Right lung (tissue), 5 donors: ENCODE data around the gene IPO7. TPM values are rescaled to one million over a fixed set of nuclear protein-coding genes. Genes with fewer than 3 reads are reported as not detected.
"Not testable (repeated sequence)": the region's sequence is repeated elsewhere in the genome, so short reads cannot be mapped to it uniquely, and the experiment has no call there.

Experiments used
- DNase-seq, 2 donors: peaks; one replicate each; pipeline ENCODE4 v3.0.0-alpha.2; 2013
- polyA plus RNA-seq, 5 donors: library from polyadenylated mRNA; unstranded; fragments of 120-200 nt; gene quantifications; one replicate each; pipeline versions ENCODE4 v1.2.1 to v1.2.3, GENCODE V29; 2013; ENCODE audit warnings: inconsistent platforms in 1 of 5, low replicate concordance in 1 of 5; ENCODE audit not compliant: insufficient read length in 5 of 5, insufficient read depth in 1 of 5

The IPO7 gene
- polyA plus RNA-seq, 5 donors, result 72.5 to 103 (median 98.9) TPM

DNA sequence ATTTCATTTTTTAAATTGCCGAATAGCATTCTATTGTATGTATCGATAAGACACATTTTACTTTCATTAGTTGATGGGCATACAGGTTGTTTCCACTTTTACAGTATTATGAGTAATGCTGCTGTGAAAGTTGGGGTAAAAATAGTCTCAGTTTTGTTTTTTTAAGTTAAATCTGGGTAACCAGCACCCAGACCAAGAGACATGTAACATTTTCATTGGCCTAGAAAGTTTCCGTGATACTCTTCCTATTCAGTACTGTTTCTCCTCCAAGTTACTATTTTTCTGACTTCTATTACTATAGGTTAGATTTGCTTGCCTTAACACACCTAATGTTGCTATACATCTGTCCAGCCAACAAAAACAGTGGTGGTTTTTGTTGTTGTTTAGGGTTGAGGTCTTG, 12.3 kb downstream of the IPO7 start:
- DNase-seq, result no peak

DNA sequence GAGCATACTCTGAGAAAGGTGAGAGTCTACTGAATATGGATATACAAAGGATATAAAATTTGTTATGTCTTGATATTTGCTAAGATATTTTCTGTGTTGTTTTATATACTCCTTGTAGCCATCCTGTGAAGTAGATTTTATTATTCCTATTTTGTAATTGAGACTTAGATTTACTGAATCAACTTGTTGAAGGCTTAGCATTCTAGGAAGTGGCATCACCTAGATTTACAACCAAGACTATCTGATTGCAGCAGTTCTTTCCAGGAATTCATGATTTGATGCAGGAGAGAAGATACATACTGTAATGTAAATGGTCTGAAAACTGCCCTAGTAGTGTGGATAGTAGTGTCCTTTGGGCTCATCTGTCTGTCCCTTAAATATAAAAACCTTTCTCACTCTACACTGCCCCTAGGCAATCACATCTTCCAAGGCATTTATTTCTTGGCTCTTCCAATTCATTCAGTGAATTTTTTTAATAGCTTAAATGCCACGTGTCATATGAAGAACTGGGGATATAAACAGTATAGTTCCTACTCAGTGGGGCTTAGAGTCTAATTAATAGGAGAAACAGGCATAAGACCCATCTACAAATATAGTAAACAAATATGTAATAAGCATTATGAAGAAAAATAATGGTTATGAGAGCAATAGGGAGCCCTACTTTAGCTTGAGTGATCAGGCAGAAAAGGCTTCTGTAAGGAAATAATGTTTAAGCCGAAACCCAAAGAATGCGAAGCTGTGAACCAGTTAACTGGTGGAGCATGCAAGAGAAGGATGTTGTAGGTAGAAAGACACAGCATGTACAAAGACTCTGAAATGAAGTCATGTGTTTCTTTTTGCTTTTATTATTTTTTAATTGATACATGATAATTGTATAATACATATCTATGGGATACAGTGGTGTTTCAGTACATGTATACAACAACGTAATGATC, 13.6 kb downstream of the IPO7 start:
- DNase-seq, result no peak

DNA sequence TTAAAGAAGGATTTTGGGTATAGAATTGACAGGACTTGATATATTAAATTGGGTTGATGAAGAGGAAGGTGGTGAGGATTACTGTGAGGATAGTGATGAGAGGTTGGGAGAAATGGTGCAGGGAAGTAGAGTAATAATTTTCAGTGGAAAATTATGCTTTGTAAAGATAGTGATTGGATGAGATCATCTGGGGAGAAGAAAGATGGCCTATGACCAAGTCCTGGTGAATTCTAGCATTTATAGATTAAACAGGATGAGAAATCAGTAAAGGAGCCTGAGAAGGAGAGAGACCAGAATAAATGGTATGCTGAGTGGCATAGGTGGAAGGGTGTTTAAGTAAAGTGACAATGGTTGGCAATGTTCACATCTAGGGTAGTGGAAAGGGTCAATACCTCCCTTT, 15.0 kb downstream of the IPO7 start:
- no peak for DNase-seq

DNA sequence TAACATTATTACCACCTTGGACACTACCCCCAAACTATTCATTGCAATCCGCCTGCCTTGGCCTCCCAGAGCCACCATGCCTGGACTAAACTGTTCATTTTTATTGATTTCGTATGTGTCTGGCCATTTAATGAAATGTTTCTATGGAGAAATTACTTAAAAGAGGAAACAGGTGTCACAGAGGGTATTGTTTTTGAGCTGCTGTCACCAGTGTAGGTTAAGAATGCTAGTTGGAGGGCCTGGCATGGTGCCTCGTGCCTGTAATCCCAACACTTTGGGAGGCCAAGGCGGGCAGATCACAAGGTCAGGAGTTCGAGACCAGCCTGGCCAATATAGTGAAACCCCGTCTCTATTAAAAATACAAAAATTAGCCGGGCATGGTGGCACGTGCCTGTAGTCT, 17.4 kb downstream of the IPO7 start:
- DNase-seq, result not testable (repeated sequence)

DNA sequence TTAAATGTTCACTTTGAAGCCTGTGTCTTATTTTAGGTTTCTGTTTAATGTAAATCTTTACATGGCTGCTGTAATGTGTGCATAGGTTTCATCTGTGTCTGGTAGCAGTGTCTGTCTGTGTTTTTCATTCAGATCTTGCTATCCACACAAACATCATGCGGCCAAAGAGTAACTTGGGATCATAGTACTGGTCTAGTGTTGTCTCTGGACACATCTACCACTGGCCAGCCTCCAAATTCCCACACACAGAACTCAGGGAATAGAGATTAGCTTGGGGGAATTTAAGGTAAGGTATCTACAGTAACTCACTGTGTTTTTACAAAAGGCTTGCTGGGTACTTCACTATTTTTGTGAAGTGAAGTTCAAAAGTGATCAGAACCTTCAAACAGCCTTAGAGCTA, 44.3 kb downstream of the IPO7 start:
- DNase-seq, result no peak

DNA sequence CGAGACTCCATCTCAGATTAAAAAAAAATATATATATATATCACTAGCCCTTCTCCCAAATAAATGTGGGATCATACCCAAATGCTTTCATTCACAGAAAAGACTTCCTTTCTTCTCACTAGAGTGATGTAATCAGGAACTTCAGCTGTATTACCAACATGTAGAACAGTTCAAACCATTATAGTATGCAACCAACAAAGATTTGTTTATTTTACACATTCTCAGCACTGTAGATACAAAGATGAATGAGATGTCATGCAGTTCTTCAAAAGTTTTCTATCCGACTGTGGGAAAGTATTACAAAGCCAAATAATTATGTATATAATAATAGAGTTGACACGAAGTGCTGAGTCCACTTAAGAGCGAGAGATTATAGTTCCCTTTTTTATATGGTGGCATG, 54.2 kb downstream of the IPO7 start:
- no peak for DNase-seq

DNA sequence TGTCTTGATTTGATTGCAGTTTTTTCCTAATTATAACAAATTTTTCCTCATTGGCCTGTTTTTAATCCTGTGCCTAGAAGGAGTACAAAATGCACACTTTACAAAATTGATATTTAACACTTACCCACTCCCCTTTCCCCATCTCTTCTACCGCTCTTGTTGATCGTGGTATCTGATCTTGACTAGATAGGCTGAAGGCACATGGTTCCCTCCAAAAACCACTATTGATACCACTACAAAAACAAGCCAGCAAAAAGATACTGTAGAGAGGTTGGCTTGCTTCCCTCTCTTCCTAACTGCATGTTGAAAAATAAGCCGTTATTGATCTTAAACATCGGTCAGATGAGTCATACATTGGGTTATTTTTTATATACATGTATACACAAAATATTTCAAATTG, 61.8 kb downstream of the IPO7 start:
- no peak for DNase-seq

DNA sequence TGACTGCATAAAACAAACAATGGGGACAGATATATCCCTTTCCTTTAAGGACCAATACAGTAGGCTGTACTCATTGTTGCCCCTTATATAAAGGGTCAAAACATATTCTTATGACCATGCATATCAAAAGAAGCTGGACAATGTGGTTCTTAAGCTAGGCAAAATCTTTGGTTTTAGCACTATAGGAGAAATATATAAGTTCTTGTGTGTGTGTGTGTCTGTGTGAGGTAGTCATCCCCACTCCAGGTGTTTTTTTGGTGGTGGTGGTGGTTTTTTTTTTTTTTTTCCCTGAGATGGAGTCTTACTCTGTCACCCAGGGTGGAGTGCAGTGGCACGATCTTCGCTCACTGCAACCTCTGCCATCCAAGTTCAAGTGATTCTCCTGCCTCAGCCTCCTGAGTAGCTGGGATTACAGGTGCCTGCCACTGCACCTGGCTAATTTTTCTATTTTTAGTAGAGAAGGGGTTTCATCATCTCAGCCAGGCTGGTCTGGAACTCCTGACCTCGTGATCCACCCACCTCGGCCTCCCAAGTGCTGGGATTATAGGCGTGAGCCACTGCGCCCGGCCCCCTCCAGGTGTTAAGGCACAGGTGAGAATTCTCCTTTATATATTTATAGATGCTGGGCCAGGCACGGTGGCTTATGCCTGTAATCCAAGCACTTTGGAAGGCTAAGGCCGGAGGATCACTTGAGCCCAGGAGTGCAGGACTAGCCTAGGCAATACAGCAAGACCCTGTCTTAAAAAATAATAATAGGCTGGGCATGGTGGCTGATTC, 64.3 kb downstream of the IPO7 start:
- no peak for DNase-seq

DNA sequence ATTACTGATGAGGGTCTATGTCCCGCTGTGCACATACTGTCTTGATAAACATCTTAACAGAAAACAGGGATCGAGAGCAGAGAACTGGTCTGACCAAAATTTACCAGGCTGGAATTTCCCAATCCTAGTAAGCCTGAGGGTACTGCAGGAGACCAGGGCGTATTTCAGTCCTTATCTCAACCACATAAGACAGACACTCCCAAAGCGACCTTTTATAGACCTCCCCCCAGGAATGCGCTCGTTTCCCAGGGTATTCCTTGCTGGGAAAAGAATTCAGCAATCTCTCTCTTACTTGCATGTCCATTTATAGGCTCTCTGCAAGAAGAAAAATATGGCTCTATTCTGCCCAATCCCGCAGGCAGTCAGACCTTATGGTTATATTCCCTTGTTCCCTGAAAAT, 67.6 kb downstream of the IPO7 start:
- not testable (repeated sequence) for DNase-seq

DNA sequence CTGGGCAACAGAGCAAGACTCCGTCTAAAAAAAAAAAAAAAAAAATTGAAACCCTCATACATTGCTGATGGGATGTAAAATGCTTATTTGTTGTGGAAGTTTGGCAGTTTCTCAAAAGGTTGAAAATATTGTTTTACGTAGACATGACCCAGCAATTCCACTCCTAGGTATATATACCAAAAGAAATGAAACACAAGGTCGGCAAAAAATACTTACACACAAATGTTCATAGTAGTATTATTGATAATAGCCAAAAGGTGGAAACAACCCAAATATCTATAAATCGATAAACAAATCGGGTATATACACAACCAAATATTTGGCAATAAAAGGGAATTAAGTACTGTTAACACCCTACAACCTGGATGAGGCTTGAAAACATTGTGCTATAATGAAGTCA, 71.3 kb downstream of the IPO7 start:
- DNase-seq, result no peak

DNA sequence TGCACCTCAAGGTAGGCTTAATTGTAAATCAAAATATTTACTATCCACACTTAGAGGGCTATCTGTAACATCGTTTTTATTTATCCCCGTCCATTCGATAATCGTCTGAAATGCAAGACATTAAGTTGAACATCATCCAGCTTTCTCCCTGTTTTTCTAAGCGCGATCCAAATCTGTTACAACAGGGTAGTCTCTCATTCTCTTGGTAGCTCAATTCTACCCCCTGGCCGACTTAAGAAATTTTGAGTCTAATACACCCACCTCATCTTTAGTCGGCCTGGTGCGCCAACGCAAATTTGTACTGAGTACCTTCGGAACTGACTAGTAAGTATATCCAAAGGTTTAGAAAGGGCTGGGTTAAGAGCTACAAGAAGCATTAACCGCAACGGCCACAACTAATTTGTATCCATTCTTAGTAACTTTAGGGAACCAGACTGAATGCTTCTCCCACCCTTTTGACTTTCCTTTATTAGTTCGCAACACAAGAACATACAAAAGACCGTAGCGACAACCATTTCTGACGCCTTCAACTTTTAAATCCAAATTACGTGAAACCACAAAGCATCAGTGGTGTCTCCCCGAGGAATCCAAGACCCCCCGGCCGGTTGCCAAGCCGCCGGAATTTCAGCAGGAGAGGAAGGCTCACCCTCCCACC, 75.3 kb downstream of the IPO7 start:
- DNase-seq, result peak; percentile 65

DNA sequence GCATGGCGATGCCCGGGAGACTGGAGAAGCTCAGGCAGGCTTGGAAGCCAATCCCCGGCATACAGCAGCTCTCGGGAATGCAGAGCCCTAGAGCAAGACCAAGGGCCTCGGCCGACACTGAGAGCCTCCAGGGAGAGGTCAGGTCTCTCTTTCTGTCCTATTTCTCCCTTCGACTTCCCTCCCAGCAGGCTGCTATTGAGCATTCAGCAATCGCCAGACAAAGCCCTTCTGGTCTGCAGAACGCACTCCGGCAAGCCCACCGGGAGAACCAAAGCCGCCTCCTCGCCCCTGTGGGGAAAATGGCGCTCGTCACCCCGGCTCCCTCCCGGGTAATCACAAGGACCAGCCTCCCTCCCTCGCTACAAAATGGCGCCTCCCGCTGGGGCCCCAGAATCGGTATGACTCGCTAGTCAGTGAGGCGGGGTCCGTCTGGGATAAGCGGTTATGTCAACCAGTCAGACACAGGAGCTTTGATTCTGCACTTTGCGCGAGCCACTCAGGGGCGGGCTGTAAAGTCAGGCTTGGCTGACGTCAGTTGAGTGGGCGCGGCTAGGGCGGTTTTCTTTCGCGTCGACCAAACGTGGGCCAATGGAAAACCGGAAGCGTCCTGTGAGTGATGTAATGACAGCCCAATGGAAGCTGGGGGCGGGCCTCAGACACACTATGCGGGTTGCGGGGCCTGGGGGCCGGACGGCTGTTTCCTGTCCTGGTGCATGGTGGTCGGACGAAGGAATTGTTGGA, 76.0 kb downstream of the IPO7 start, which contains the start of gene ZNF143:
TSS of gene ZNF143 (plus strand) at position 691 of the 741 bp plus-strand sequence. CDS start 10,297 bp downstream, outside the sequence.
- DNase-seq, result peak; percentile 100

DNA sequence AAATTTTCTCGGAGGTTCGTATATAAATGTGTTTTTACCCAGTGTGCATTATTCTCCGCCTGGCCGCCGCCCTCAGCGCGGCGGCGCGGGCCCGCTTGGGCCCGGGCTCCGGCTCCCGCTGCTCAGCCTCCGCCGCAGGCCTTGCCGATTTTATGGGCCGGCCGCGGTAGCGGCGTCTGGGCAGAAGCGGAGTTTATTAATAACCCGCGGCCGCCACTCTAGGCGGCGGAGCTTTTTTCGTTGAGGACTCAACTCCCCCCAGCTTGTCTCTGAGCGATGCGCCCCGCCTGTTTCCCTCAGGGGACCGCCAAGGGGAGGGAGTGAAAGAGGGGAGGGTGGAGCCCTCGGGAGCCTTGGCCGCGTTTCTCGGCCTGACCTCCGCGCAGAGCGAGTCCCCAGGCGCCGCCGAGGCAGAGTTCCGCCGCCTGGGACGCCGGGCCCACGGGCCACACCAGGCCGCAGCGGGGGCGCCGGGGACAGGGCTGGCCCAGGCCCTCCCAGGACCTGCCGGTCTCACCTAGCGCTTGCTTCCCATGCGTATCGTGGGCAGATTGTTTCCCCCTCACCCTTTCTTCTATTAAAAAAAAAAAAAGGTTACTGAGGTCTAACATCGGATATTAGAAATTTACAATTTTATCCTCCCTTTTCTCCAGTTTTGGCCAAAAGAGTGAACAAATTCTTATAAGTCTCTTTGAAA, 76.8 kb downstream of the IPO7 start:
- DNase-seq, result peak; percentile 93 to 94

DNA sequence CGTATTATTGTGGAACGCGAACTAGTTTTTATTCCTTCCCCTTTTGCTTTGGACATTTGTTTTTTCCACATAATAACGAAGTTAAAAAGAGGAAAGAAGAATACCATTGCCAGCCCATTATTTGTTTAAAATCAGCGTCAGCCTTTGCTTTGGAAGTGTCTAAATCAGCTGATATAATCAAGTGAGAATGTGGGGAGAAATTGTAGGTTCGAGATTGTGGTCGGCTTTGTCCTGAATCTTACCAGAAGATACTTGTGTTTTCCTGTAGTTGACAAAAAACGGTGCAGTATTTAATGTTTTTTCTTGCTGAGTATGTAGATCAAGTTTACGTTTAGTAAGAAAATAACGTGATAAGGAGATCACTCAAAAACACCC, 77.3 kb downstream of the IPO7 start:
- peak; percentile 34 to 41 for DNase-seq

DNA sequence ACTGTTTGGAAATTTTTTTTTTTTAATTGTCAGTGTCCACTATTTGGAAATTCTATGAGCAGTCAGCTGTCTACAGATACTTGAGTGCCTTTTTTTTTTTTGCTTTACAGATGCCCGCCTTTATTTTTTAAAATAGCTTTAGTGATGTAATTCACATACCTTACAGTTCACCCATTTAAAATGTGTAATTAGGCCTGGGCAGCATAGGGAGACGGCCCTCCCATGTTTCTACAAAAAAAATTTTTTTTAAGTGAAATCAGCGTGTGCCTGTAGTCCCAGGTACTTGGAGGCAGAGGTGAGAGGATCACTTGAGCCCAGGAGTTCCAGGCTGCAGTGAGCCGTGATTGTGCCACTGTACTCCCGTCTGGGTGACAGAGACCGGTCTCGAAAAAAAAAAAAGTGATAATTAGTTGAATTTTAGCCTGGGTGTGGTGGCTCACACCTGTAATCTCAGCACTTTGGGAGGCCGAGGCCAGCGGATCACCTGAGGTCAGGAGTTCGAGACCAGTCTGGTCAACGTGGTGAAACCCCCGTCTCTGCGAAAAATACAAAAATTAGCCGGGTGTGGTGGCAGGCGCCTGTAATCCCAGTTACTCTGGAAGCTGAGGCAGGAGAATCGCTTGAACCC, 77.8 kb downstream of the IPO7 start:
- DNase-seq, result no peak

DNA sequence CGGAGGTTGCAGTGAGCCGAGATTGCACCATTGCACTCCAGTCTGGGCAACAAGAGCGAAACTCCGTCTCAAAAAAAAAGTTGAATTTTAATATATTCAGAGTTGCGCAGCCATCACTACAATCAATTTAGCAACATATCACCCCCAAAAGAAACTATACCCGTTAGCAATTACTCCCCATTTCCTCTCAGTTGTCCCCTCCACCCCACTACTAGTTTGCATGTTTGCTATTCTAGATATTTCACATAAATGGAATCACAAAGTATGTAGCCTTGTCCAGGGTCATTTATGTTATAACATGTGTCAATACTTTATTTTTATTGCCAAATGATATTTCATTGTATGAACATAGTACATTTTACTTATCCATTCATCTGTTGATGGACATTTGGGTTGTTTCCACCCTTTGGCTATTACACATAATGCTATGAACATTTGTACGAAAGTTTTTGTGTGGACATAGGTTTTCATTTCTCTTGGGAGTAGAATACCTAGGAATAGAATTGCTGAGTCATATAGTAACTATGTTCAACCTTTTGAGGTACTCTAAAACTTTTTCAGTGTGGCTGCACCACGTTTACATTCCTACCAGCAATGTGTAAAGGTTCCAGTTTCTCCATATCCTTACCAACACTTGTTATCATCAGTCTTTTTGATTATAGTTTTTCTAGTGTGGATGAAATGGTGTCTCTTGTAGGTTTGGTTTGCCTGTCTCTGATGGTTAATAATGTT, 78.5 kb downstream of the IPO7 start:
- DNase-seq, result no peak

DNA sequence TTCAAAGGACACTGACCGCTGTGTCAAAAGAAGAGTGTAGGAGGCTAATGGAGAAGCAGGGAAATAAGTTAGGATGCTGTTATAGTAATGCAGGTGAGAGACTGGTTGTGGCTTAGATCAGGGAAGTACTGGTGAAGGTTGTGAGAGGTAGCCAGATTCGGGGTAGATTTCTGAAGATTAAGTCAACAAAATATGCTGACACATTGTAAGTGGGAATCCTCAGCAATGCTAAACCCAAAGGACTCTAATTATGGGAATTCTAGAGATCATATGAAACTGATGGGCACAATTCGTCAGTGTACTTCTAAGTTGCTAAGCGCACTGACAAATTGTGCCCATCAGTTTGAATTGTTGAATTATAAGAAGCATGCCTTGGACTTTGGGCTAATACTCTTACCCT, 86.3 kb downstream of the IPO7 start:
- DNase-seq, result no peak

DNA sequence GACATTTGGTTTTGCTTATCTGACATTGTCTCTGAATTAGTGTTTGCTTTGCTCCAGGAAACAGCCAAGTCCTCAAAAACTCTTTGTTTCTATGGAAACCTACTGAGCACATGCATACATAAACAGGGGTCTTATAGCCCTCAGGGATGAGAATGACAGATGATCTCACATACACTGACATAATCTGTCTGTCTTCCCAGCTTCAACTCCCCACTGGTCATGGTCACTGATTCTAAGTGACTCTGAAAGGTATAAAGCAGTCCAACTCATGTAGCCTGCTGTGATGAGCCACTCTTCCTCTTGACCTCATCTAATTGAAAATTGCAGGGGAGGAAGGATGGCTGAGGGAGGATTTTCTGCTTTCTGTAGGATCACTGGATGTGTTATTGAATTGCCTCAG, 89.0 kb downstream of the IPO7 start:
- no peak for DNase-seq

DNA sequence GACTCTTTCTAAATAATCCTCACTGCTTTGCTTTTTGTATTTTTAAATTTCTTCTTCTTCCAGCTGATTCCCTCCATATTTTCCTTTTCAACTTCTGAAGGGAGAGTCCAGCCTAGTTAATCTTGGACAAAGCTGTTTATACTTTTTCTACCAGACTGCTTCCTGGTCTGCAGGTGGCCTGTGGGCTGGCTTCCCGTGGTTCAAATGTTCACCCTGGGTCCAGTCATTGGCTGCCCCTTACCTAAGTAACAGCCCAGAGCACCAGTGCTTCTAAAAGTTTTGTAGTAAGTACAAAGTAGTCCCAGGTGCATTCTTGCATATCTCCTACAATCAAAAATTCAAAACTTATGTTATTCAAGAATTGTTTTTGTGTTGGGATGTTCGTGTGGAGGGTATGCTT, 95.4 kb downstream of the IPO7 start:
- no peak for DNase-seq
